GM18951 (cell line): Measurements from ENCODE around the gene MRTFB.
"Not testable (repeated sequence)": the region's sequence is repeated elsewhere in the genome, so short reads cannot be mapped to it uniquely, and the experiment has no call there.

Source experiments
- POLR2A ChIP-seq: IDR thresholded peaks from 4 replicates; pipeline ENCODE4 v1.6.1; 2011; ENCODE audit warnings: mild to moderate bottlenecking; ENCODE audit not compliant: insufficient read length, insufficient read depth; ENCODE audit errors: extremely low read depth
- in situ Hi-C: fragments of 300-500 bp; cut with MboI; formaldehyde crosslinking; loops from one replicate; pipeline ENCODE4 v1.12.0; 2022; ENCODE audit warnings: low sequenced_read_pairs, mixed read lengths, inconsistent platforms; ENCODE audit not compliant: unreplicated experiment

MRTFB gene

GRCh38 chr16:14180481-14180944 lies 109.4 kb downstream of the MRTFB start:
- TF ChIP-seq POLR2A: no peak
- in situ Hi-C loops: no loop called here

DNA sequence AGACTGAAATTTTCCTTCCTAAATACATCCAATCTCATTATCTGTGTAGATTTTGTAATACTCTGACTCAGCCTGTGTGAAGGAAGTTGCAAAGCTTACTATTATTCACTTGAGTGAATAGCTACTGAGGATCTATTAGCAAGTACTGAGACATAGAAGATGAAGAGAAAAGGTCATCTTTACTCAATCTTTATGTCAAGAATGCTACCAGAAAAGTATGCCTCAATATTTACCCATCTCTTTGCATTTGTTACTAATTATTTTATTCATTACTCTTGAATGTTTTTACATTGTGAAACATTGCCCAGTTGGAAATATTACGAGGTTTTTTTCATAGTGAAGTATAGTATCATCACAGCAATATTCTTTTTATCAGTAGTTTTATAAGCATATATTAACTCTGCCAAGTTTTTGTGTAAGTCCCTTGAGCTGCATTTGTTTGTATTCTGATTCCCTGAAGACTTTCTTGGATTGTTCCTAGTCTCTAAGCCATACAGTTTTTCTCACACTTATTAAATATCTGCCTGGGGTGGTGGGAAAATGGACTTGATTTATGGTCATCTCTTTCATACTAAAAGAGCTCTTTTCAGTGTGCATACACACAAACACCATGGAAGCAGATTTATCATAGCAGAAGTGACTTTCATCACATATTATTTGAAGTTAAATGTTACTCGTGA lies 110.4 kb downstream of the MRTFB start:
- in situ Hi-C loops: no loop called here
- TF ChIP-seq POLR2A: no peak

DNA sequence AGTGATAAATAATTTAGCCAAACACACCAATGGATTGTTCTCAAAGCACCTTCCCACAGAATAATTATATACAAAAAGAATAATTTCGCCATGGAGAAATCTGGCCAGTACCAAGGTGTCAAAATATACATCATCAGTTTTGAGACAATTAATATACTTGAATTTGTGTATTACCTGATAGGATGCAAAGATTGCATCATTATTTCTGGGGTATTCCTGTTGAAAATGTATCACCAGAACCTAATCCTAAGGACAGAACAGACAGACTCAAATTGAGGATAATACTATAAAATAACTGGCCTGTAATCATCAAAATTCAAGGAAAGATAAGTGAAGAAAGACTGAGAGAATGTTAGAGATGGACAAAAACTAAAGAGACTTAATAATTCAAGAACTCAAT lies 111.9 kb downstream of the MRTFB start:
- in situ Hi-C loops: no loop called here
- no peak for TF ChIP-seq POLR2A

- in situ Hi-C loops: not testable (repeated sequence)
Measured at GRCh38 chr16:14183962-14184361, 112.8 kb downstream of the MRTFB start.

DNA sequence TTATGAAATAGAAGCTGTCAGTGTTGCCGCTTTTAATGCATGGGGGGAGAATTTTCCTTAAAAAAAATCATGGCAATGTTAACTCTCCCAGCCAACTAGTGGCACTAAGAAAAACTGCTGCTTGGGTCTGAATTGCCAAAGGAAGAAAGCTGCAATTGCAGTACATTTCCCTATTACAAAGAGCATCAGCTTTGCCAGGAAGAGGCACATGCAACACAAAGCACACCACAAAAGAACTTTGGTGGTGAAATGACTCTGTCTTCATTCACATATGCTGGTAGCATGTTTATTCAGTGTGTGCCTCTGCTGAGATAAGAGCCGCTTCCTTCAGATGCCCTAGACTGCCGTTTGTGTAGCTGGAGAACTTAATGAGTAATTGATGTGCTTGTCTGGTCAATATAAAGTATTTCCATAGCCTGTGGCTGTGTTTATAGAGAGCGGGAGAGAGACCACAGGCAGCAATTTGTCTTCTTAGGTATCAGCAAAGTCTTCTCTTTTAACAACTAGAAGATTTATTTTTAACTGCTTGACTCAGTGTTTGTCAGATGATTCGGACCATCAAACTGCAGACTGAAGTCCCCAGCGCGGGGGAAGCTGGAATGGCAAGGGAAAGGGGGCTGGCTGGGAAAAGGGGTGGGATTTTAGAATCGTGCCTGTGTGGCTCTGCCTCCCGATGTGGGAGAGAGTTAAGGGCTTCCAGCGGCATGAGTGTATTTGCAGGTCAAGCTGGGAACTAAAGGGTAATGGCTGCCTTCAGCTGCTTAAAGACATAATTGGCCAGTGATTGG lies 115.1 kb downstream of the MRTFB start:
- in situ Hi-C loops: no loop called here
- TF ChIP-seq POLR2A: no peak

DNA sequence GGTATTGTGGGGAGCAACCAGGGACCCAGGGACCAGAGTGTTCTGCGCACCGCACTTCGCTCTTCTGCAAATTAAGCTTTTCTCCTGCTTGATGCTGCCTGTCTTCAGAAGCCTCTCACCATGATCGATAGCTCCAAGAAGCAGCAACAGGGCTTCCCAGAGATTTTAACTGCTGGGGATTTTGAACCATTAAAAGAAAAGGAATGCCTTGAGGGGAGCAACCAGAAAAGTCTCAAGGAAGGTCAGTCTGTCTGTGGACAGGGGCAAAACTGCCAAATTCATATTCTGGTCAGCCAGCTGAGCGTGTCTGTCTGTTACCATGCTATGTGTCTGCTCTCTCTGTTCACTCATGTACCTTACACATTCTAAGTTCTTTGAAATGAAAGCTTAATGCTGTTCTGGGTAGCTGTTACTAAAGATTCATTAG lies 115.7 kb downstream of the MRTFB start:
- TF ChIP-seq POLR2A: no peak
- in situ Hi-C loops: no loop called here

DNA sequence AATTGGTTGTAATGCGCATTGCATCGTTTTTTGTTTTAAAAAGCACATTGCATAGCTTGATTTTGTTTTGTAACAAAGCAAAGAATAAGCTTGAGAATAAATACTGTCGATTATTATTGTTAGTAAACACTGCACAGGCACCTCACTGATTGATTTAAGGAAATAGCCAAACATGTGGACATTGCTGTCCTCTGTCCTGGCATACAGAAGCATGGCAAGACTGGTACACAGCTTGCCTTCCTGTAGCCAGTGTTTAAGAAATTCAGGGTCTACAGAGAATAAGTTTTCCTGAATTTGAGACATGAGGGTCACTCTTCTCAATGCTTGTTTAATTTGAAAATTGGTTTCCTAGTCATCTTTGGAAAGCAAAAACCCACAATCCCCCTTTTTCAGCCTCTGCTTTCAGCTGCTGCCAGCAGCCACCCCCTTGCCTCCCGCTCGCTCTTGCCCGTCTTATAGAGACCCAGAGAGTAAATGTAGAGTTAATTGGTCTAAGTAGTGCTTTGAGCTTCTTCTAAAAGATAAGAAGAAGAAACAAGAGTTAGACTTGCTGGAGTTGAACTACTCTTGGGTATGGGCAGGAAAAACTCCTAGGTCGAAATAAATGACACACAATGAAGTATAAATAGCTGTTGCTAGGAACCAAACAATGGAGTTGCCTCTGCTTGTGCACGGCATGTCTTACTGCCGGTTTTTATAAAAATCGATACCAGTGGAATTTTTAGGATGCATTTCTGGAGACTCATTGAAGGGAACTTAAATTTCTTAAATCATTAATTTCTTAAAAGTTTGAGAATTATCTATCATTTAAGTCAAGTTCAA lies 116.6 kb downstream of the MRTFB start:
- TF ChIP-seq POLR2A: no peak
- in situ Hi-C loops: no loop called here

GRCh38 chr16:14193316-14193871 lies 122.3 kb downstream of the MRTFB start:
- no peak for TF ChIP-seq POLR2A
- in situ Hi-C loops: no loop called here

DNA sequence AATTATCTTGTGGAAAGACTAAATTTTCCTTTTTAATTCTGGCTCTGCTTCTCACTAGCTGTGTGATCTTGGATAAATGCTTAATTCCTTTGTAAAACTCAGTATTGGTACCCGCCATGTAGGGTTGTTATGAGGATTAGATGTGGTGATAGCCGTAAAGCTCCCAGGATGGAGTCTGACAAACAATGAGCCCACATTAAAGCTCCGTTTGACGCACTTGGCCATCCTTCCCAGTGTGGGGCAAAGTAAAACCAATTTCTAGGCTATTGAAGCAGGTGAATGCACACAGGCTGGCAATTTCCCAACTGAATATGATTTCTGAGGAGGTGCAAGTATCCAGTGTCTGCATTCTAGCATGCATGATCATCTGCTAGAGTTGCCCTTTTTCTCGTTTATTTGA lies 123.6 kb downstream of the MRTFB start:
- in situ Hi-C loops: no loop called here
- TF ChIP-seq POLR2A: no peak

DNA sequence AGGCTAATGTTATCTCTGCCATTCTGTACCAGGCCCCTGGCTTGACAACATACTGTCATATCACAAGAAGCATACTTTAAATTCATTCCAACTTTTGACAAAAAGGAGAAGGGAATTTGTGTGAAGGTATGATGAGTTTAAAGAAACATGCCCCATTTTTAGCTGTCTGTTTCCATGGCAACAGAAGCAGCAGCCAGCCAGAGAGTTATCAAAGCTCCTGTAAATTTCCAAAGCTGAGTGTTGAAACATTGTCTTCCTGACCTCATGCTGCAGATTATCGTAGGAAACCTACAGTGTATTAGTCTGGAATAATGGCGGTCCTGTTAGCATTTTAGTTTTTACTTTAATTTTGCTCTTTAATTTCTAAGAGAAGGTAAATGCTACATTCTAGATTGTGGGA lies 124.9 kb downstream of the MRTFB start:
- TF ChIP-seq POLR2A: no peak
- in situ Hi-C loops: no loop called here

DNA sequence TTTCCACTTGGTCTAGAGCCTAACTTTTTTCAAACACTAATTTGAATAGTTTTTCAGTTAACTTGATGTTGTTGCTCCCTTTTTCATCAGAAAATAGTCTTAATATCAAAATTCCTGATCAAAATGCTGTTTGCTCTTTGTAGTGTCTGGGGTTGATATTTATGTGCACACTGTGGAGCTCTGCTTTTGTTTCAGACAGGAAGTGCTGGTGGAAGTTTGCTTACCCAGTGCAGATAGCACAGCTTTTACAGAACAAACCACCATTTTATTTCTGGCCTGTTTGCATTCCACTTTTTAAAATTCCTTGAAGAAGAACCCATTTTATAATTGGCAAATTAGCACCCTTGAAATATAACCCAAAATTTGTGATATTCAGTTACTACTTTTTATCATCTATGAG lies 125.4 kb downstream of the MRTFB start:
- TF ChIP-seq POLR2A: no peak
- in situ Hi-C loops: no loop called here

DNA sequence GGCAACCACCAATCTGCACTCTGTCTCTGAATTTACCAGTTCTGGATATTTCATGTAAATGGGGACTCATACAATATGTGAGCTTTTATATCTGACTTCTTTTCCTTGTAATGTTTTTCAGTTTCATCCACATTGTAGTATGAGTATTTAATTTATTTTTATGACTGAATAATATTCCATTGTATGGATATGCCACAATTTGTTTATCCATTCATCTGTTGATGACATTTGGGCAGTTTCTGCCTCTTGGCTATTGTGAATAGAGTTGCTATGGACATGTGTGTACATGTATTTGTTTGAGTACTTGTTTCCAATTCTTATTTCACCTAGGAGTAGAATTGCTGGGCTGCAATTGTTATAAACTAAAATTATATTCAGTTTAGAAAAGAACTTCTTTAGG lies 126.9 kb downstream of the MRTFB start:
- in situ Hi-C loops: no loop called here
- TF ChIP-seq POLR2A: no peak

DNA sequence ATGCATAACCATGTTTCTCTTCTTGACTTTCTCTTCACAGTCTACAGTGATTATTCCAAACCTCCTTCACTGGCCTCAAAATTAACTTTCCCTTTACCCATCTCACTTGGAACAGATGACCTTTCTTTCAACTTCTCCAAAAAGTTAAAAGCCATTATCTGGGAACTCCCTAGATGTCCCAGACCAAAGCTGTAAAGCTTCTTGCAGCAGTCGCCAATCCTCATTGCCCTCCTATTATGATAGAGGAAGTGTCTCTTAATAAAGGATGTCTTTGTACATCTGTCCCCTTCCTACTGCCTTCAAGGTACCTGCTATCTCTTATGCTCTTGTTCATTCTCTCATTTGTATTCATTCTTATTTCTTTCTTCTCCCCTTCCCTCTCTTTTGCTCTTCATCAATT lies 127.5 kb downstream of the MRTFB start:
- no peak for TF ChIP-seq POLR2A
- in situ Hi-C loops: no loop called here
